GM03348 (cell line): ENCODE data around the gene PTPRT.

Experiments used
- DNase-seq: peaks from one replicate; pipeline ENCODE4 v3.0.0; 2012; ENCODE audit warnings: low spot score

The PTPRT gene

DNA sequence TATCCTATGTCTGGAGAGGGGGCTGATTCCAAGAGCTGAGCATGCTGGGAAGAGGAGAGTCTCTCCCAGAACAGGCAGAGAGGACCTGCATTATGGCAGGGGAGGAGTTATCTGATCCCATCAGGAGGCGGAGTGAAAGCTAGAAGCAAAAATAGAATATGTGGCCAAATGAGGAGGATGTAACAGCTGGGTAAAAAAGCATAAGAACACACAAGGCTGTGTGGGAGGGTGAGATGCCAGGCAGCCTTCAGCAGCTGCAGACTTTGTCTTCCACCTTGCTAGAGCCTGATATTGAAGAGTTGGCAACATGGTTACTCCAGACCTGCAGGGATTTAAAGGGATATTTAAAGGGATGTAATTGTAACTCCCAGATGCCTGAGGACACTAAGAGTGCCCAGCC lies 167.1 kb downstream of the PTPRT start:
- no peak for DNase-seq

DNA sequence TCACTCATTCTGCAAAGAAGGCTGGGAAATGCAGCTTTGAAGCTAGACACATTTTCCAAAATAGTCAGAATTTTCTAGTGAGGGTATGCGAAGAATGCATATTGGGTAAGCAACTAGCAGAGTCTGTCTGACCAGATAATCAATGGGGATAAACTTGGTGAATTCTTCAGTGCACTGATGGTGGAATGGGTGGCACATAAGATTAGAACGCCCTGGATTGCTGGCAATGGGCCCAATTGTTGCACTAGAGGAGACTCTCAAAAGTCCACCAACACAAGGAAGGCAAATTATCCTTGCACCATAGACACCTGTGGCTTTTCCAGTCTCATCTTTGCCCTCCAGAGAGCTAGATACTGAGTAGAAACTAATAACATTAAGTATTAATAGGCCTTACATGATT lies 167.6 kb downstream of the PTPRT start:
- no peak for DNase-seq

DNA sequence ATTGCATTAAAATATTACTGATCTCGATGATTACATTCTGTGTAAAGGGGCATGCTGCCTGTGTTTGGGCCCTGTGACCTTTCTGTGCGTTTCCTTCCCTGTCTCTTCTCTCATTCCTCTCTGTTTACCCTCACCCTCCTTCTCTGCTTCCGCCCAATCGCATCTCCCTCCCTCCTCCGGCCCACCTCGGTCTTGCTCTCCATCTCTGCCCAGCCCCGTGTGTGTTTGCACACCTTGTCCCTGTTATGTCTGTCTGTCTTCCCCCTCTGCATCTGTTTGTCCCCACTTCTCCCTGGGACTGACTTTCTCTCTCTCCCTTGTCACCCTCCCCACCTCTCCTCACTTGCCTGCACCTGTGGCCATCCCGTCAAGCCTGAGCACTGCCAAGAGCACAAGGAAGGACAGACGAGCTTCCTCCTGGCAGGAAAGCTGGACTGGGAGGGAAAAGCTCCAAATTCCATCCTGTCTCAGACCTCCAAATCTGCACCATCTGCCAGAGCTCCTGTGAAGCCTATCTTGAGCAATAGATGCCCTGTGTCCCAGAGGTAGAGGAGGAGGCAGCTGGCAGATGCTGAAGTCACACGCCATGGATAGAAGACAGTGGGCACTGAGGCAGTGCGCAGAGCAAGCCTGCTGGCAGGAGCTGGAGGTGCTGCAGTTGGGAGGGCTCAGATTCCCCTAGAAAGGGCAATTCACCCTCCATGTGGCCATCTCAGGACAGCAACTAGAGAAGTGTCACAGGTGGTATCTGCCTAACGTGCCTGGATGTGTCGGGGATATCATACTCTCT lies 172.3 kb downstream of the PTPRT start:
- no peak for DNase-seq

DNA sequence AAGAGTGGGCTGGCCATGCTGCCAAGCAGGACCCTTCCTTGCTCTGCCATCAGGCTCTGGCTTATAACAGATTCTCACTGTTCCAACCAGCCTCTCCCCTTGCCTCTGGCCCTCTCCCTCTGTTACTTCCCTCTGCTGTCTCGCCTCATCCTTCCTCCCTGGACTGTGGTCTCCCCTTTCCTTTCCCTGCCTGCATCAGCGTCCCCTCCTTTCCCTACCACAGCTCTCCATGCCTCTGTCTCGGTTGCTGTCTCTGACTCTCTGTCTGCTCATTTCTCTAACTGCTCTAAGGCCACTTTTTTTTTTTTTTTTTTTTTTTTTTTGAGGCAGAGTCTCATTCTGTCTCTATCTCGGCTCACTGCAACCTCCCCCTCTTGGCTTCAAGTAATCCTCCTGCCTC lies 173.4 kb downstream of the PTPRT start:
- no peak for DNase-seq

DNA sequence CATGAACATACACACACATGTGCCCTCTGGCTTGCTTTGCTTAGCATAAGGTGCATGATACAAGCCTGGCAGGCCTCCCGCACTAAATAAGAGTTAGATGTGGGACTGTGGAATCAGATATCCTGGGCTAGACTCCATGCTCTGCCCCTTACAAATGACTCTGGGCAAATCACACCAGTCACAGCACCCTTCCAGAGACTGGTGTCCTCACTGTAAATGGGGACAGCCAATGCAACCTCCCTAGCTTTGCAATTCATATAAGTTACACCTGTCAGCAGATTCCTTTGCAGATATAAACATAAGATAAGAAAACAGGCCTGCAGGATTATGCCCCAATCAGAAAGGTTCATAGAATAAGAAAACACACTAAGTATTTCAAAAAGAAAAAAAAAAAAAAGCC lies 174.1 kb downstream of the PTPRT start:
- no peak for DNase-seq

DNA sequence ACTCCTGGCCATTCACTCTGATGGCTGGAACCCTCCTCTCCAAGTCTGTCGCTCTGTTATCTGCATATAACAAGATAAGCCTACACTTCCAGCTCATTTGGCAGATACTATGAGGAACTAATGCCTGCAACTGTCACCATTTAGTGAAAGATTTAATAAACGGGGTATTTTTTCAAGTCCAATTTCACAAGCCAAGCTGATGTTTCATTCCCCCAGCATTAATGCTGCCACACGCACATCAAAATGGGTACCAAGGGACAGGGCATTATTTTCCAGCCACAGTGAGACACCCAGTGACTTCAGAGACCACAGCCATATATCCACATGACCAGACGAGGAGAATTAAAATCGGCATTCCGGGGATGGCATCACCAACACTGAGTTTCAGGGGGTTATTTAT lies 175.5 kb downstream of the PTPRT start:
- no peak for DNase-seq

DNA sequence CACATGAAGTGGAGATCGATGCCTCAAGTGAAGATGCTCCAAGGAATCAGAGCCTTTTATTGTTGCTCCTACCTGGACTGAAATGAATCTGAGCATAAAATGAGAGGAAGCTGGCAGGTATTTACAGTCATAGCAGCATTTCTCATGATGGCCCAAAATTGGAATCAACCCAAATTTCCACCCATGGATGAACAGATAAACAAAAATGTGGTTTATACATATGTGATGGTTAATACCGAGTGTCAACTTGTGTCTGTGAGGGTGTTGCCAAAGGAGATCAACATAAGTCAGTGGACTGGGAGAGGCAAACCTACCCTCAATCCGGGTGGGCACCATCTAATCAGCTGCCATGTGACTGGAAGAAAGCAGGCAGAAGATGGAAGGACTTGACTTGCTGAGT lies 178.2 kb downstream of the PTPRT start:
- DNase-seq, result no peak

DNA sequence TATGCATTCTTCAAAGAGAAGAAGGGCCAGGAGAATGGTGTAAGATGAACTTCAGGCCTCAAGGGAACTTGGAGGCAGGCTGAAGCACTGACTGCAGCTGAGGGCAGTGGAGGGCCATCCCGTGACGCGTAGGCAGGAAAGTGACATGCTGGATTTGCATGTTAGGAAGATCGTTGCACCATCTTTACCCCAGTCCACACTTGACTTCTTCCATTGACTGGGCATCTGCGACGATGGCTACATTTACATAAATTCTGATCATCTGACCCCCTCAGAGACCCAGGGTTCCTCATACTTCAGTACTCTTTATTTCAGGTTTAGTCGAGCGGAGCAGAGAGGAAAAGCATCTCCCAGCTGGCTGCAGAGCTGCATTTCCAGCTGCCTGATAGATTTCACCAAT lies 180.2 kb downstream of the PTPRT start:
- no peak for DNase-seq

DNA sequence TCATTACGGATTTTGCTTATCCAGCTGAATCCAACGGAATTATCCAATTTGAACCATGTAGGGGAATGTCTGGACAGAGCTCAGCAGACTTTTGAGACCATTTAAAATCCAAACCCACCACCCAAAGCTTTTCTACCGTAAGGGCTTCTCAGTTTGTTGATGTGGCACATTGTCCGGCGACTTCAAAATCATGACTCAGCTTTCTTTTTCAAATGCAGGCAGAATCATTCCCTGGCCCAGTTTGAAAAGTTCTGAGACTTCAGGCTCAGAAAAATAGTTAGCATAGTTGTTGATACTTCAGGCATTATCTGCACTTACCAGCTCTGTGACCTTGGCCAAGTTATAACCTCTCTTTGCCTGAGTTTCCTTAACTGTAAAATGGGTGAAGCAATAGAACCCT lies 182.2 kb downstream of the PTPRT start:
- DNase-seq, result no peak

DNA sequence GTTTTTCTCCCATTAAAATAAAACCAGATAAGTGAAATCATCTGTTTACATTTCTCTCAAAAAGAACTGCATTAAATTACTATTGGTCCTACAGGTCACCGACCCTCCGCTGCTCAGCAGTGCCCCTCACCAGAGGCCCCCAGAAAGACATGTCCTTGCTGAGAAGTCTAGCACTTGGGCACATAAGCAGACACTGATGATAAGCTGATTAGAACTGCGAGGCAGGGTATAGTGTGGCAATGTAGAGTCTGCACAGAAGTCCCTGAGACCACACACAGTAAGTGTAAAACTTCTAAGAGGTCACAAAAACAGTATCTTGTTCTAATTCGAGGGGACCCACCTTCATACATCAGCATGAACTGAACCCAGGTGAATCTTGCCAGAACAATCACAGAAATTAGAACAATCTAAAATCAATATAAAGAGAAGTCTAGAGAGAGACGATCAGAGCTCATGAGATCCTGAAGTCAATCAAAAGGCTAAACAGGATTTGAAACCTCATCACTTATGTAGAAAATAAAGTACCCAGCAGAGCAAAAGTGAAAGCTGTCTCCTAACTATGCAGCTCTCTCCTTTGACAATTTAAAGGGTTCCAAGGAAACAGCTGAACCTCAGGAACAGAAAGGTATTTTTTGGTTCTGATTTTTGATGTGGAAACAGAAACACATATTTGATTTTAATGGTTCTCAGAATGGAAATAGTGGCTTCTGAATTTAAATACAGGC lies 182.9 kb downstream of the PTPRT start:
- DNase-seq, result no peak

DNA sequence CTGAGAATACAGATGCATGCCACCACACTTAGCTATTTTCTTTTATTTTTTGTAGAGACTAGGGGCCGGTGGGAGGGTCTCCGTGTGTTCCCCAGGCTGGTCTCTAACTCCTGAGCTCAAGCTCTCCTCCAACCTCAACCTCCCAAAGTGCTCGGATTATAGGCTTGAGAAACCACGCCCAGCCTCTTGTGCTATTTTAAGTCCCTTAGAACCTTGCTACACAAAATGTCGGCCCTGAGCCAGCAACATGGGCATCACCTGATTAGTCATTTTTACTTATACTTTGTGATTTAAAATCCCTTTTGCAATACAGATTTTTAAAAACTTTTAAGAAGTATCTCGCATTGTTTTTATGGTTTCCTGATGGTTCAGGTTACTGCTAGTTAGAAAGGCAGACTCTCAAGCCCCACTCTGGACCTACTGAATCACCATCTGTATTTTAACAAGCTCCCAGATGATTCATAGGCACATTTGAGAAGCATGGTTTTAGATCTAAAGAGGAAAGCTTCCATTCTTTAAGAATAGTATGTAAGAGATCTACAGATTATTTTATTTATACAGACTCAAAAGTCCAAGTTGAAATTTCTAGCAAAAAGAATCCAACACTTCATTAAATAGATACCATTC lies 186.3 kb downstream of the PTPRT start:
- DNase-seq, result no peak

DNA sequence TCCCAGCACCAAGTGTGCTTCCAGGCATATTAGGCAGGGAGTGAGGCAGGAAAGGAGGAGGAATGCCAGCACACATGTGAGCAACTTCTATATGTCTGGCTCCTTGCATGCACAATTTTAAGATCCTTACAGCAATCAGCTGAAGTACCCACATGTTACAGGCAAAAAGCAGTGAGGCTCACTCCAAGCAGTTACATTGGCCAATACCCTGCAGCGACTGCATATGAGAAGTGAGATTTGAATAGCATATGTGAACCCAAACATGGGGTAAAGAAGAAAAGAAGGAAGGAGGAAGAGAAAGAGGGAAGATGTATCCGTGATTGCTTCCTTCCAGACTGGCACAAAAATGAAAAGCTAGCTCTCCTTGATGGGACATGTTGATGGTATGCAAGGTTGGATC lies 193.6 kb downstream of the PTPRT start:
- DNase-seq, result no peak

DNA sequence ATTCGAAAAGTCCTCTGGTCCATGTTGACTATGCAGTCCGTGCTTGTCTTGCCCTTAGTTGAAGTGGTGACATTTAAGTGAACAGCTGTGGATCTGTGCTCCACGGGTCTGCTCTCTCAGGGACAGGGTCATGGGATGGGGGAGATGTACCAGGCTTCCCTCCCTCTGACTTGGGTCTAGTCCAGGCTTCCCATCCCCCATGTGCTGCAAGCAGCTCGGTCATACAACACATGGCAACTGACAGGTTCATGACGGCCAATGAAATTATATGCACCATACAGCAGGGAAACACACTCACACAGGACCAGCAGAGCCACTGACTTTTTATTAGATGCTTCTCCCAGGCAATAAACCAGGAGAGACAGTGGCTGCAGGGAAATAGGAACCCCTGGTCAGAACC lies 201.4 kb downstream of the PTPRT start:
- no peak for DNase-seq

DNA sequence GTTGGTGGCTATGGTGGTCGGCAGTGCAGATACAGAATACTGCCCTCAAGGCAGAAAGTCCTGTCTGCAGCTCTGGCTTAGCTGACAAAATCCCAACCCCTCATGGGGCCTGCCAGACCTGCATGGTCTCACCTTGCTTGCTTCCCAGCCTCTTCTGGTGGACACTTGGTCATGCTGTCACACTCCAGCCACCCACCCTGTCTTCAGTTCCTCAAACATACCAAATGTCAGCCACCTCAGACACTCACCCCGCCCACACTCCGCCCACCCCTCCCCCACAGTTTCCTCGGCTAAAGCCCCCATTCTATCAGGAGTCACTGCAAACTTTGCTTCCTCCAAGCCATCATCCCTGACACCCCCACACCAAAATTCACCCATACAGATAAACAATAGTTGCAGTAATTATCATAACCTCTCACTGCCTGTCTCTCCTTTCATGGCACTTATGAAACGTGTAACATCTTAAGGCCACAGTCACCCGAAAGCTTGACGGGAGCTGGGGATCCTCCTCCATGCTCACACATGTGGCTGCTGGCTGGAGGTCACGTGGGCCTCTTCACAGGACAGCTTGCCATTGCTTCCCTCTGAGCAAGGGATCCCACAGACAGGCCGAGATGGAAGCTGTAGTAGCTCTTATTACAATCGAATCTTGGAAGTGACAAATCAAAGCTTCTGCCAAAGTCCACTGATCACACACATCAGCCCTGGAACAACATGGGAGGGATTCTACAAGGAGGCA lies 202.2 kb downstream of the PTPRT start:
- no peak for DNase-seq

DNA sequence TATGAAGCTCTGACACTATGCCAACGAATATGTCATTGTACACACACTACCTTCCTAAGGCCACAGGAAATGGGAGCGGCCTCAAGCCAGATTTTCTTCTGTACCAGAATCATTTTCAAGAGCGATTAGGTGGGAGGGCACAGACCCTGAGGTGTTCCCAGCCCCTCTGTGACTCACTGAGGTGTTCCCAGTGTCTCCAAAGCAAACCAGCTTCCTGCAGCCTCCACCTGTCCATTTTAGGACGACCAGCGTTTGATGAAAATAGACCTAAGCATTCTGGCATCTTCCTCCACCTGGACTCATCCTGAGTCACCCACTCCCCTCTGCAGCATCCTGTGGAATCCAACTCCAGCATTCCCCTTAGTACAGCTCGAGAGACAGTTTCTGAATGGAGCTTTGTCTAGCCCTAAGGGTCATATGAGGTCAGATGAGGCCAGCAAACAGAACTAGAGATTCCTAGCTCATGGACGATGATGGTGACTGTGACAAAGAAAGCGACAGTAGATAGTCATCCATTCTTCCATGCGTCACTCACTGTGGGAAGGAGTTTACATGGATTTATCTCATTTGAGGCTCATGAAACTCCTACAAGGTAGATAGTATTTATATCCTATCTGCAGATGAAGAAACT lies 203.4 kb downstream of the PTPRT start:
- no peak for DNase-seq

DNA sequence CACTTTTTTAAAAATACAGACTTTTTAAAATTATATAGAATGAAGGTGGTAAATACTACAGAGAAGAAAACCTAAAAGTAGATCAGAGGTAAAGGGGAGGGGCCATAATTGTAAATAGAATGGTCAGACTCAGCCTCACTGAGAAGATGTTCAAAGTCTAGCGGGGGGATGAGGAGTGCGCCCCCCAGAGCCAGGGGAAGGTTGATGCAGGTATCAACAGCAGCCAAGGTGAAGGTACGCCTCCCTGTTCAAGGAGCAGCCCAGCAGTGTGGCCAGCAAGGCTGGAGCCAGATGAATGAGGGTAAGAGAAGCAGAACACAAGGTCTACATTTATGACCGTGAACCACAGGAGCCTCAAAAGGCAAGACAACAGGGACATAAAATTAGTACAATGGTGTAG lies 204.1 kb downstream of the PTPRT start:
- no peak for DNase-seq

DNA sequence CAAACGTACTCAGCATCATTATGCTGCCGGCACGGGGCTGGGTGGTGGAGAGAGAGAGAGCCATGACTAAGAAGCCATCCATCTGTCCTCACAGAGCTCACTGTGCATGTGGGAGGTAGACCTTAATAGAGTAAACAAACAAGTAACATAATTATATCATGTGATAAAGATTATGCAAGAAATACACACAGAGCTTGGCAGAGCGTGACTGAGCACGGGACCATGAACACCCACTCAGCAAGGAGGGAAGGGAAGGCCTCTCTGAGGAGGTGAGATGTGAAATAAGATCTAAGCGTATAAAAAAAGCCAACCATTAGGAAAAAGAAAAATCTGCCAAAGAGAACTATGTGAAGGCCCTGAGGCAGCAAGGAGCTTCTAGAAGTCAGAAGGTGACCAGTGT lies 207.5 kb downstream of the PTPRT start:
- DNase-seq, result no peak

DNA sequence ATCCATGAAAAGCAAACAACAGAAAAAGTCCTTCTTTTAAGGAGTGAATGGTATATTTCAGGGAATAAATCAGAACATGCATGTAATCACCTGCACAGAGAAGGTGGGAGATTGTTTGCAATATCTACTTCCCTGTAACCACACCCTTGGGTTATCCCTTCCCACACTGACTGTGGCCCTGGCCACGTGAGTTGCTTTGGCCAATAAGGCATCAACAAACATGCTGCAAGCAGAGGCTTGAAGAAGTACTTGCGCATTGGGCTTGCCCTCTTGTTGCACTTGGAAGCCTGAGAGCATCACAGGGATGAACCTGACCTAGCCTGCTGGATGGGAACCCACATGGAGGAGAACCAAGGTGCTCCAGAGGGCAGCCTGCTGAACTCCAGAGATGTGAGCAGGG lies 208.5 kb downstream of the PTPRT start:
- DNase-seq, result no peak

DNA sequence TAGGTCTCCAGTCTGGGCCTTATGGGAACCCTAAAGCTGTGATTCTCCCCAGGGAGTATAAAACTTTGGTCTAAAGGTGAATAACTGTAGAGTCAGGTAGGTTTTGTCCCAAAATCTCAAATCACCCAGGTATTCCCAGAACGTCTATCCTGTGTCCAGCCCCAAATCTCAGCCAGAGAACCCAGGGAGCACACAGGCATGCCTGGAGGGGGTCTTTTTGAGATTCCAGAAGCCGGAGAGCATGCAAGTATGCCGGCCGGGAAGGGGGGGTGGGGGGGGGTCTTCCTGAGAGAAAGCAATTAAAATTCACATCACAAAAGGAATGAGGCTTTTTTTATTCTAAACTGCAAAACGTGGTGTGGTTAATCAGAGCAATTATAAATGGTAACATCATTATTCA lies 210.0 kb downstream of the PTPRT start:
- DNase-seq, result no peak

DNA sequence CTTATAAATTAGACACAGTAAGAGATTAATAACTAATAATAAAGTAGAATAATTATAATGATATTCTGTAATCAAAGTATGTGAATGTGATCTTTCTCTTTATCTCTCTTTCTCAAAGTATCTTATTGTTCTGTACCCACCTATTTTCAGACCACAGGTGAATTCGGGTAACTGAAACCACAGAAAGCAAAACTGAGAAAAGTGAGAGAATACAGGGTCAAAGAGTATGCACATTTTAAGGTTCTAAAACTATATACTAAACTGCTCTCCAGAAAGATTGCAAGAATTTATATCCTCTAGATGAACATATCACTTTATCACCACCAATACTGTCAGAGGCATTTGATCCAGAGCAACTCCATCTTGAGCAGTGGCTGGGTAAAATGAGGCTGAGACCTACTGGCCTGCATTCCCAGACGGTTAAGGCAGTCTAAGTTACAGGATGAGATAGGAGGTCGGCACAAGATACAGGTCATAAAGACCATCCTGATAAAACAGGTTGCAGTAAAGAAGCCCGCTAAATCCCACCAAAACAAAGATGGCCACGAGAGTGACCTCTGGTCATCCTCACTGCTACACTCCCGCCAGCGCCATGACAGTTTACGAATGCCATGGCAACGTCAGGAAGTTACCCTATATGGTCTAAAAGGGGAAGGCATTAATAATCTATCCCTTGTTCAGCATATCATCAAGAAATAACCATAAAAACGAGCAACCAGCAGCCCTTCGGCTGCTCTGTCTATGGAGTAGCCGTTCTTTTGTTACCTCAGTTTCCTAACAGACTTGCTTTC lies 211.3 kb downstream of the PTPRT start:
- DNase-seq, result no peak

DNA sequence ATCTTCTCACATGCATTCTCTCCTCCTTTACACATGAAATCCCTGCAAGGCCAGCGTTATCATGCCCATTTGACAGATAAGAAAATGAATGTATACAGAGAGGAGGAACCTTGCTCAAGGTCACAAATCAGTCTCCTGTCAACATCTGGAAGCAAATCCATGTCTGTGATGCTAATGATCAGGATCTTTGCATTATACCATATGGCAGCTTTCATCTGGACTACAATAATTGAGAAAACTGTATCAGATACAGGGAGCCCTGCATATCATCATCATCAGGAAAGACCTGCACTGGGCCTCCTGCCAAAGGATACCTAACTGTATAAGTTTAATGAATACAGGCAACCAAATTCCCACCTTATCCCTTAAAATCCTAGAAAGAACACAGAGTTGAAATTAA lies 213.7 kb downstream of the PTPRT start:
- no peak for DNase-seq
